ENCODE results near the gene CD27.

Gene CD27

DNA sequence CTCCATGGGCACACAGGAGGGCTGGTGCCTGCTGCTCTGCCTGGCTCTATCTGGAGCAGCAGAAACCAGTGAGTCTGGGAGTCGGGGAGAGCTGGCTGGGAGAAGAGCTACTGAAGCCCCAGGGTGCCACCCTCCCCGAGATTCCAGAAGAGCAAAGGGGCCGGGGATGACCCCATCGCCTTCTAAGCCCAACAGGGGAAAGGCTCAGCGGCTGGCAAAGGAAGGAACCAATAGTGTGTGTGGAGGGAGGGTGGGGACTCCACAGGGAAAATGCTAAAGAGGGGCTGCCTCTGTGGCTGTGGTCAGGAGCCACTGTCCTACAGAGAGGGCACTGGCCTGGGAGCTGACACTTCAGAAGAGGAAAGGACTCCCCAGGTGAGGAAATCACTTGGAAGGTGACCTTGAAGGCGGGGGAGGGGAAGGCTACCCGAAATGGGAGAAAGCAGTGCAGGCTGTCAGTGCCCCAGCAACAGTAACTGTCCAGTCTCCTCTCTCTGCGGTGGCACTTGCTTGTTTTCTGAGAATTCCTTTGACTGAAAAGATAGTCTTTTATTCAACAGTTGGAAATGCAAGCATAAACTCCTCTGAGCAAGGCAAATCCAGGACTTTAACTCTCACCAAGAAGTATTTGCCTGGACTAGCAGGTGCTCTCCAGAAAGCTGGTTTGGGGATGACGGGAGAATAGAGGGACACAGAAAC is 7.6 kb downstream of the CD27 start:
- DNase-seq (ENCODE audit: low read depth), result no peak

GRCh38 chr12:6452944-6453630 is 8.3 kb downstream of the CD27 start:
- peak overlapping the region; percentile 85 for H3K4me3 ChIP-seq (ENCODE audit: control insufficient read depth, low read depth, low read length)
- TF ChIP-seq CTCF (IDR thresholded peaks at IDR 0.05; ENCODE audit: control insufficient read depth, insufficient read depth, low read depth, low read length, missing control alignments), result no peak
- DNase-seq (ENCODE audit: low read depth), result no peak

More for the DNA sequence above, 7.6 kb downstream of the CD27 start:
- peak overlapping the region; percentile 85 for H3K4me3 ChIP-seq (ENCODE audit: control insufficient read depth, low read depth, low read length)
- no peak for TF ChIP-seq CTCF (IDR thresholded peaks at IDR 0.05; ENCODE audit: control insufficient read depth, insufficient read depth, low read depth, low read length, missing control alignments)

DNA sequence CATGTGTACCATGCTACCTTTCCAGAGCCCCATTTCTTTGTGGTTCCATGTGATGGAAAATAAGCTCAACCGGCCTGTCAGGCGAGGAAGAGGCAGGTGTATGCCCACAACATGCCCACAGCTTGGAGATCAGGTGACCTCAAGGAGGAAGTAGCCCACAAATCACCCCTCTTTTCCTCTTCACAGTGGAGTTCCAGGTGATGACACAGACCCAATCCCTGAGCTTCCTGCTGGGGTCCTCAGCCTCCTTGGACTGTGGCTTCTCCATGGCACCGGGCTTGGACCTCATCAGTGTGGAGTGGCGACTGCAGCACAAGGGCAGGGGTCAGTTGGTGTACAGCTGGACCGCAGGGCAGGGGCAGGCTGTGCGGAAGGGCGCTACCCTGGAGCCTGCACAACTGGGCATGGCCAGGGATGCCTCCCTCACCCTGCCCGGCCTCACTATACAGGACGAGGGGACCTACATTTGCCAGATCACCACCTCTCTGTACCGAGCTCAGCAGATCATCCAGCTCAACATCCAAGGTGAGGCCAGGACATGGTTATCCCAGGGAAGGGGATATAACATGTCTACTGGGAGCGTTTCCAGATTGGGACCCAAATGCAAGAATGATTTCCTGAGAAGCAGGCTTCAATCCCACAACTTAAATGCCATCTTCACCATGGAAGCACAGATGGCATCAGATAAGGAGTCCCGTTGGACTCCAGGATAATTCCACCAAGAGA is 12.6 kb downstream of the CD27 start:
- no peak overlapping the region for H3K4me3 ChIP-seq (ENCODE audit: control insufficient read depth, low read depth, low read length)
- DNase-seq (ENCODE audit: low read depth), result no peak
- no peak for TF ChIP-seq CTCF (IDR thresholded peaks at IDR 0.05; ENCODE audit: control insufficient read depth, insufficient read depth, low read depth, low read length, missing control alignments)

- no peak for TF ChIP-seq CTCF (IDR thresholded peaks at IDR 0.05; ENCODE audit: control insufficient read depth, insufficient read depth, low read depth, low read length, missing control alignments)
- no peak overlapping the region for H3K4me3 ChIP-seq (ENCODE audit: control insufficient read depth, low read depth, low read length)
- no peak for DNase-seq (ENCODE audit: low read depth)
Observed at GRCh38 chr12:6458281-6459003, 13.7 kb downstream of the CD27 start.

DNA sequence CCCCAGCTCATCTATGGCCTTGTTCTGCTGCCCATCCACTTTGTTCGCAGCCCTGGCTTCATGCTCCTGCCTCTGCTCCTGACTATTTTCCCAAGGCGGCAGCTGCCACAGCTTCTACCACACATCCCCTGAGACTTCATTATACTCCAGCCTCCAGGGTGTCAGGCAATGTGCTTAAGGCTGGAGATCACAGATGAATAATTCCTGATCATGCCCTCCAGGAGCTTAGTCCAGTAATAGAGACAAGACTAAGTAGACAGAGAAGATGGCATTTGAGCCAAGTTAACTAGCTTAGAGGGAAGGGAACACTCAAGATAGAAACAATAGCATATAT is 14.2 kb downstream of the CD27 start:
- TF ChIP-seq CTCF (IDR thresholded peaks at IDR 0.05; ENCODE audit: control insufficient read depth, insufficient read depth, low read depth, low read length, missing control alignments), result no peak
- no peak for DNase-seq (ENCODE audit: low read depth)
- no peak overlapping the region for H3K4me3 ChIP-seq (ENCODE audit: control insufficient read depth, low read depth, low read length)

DNA sequence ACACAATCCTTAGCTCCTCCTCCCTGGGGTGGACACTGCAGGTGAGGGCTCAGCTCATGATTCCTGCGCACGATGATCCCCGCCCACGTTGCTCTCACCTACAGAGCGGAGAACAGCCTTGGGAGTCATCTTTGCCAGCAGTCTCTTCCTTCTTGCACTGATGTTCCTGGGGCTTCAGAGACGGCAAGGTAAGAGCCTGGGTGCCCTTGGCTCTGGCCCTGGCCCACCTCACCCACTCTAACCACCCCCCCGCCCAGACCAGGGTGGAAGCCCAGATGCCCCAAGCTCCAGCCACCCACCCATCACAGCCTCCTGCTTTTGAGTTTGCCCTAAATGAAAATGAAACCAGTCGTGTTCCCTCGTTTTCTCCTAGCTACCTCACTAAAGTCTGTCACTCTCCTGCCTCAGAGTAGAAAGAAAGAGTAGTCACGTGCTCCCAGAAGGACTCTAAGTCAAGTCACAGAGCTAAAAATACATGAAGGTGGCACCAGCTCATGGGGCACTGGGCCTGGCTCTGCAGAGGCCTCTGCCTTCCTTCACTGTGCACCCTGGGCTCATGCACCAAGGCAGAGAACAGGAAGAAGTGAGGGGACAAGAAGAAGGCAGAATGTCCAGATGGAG is 16.1 kb downstream of the CD27 start:
- no peak overlapping the region for H3K4me3 ChIP-seq (ENCODE audit: control insufficient read depth, low read depth, low read length)
- TF ChIP-seq CTCF (IDR thresholded peaks at IDR 0.05; ENCODE audit: control insufficient read depth, insufficient read depth, low read depth, low read length, missing control alignments), result no peak
- DNase-seq (ENCODE audit: low read depth), result no peak
